Endothelial cell of umbilical vein (primary cell): ENCODE results near the gene ATP5ME. TPM values are rescaled to one million over a fixed set of nuclear protein-coding genes. Genes with fewer than 3 reads are reported as not detected.

Source experiments
- BruUV-seq: library from RNA; stranded (reverse); fragments of 400-500 nt; replicated peaks from 2 replicates; lab custom pipeline; 2021; lab: Mats Ljungman, UMichigan
- CTCF ChIA-PET: fragments of 300-600, 350-600 bp; sonication (Branson Sonifier 250); formaldehyde crosslinking; loops from one replicate; lab custom pipeline; 2021; ENCODE audit warnings: antibody characterized with exemption, inconsistent platforms; lab: Charles Lee
- POLR2A ChIA-PET: fragments of 300-600, 350-600 bp; sonication (Branson Sonifier 250); formaldehyde crosslinking; loops from one replicate; lab custom pipeline; 2021; ENCODE audit warnings: antibody characterized with exemption, inconsistent platforms; lab: Charles Lee
- DNase-seq: peaks from one replicate; pipeline ENCODE4 v3.0.0-alpha.2; 2011; ENCODE audit warnings: low read depth, low spot score
- FAIRE-seq: peaks from 2 replicates; lab custom pipeline; 2011; peaks lifted over from hg19 to GRCh38; lab: Jason Lieb, UNC
- H2AFZ ChIP-seq: 2 replicates; pipeline ENCODE4 v1.6.0; 2012; ENCODE audit warnings: low read depth, low read length, control low read depth, inconsistent platforms
- H3K27ac ChIP-seq: 2 replicates; pipeline ENCODE4 v1.5.1; 2011; ENCODE audit warnings: low read depth, mild to moderate bottlenecking, control low read depth, low read length, moderate library complexity; ENCODE audit not compliant: insufficient read depth
- H3K27me3 ChIP-seq, 2 experiments: 2 replicates each; pipeline versions ENCODE4 v1.6.0 to v1.6.1; 2011; ENCODE audit warnings: low read length in 2 of 2, mixed read lengths in 1 of 2; ENCODE audit not compliant: control insufficient read depth in 2 of 2, insufficient read depth in 2 of 2
- H3K36me3 ChIP-seq, 2 experiments: 2 replicates in 1 of 2; 3 replicates in 1 of 2; pipeline ENCODE4 v1.5.1; 2011; ENCODE audit warnings: low read length in 2 of 2, mild to moderate bottlenecking in 1 of 2, moderate library complexity in 1 of 2; ENCODE audit not compliant: control insufficient read depth in 2 of 2, insufficient read depth in 2 of 2; ENCODE audit errors: extremely low read depth in 1 of 2
- H3K4me1 ChIP-seq: 3 replicates; pipeline ENCODE4 v1.5.1; 2011; ENCODE audit warnings: mild to moderate bottlenecking, low read length; ENCODE audit not compliant: control insufficient read depth, insufficient read depth; ENCODE audit errors: extremely low read depth
- H3K4me2 ChIP-seq: 2 replicates; pipeline ENCODE4 v1.6.1; 2011; ENCODE audit warnings: low read length, control low read depth, mixed read lengths; ENCODE audit not compliant: insufficient read depth
- H3K4me3 ChIP-seq, 3 experiments: fragments of 200-600 bp in 1 of 3; sonication (generic), shearing (Covaris generic) in 1 of 3; replicated peaks in 1 of 3; 2 replicates each; pipeline ENCODE4 v1.5.1; 2011 to 2016; ENCODE audit warnings: control low read depth in 3 of 3, low read length in 3 of 3, mild to moderate bottlenecking in 2 of 3, inconsistent platforms in 1 of 3, low read depth in 1 of 3, moderate library complexity in 1 of 3; ENCODE audit not compliant: insufficient read depth in 1 of 3
- H3K79me2 ChIP-seq: 2 replicates; pipeline ENCODE4 v1.6.0; 2012; ENCODE audit warnings: low read length, inconsistent platforms; ENCODE audit not compliant: control insufficient read depth, insufficient read depth
- H3K9ac ChIP-seq: replicated peaks from 2 replicates; pipeline ENCODE3; 2011; ENCODE audit warnings: low read length, control low read depth; ENCODE audit not compliant: insufficient read depth; ENCODE audit errors: extremely low read depth
- H3K9me1 ChIP-seq: replicated peaks from 3 replicates; pipeline ENCODE4 v1.6.0; 2011; ENCODE audit warnings: mild to moderate bottlenecking, low read length; ENCODE audit not compliant: control insufficient read depth, insufficient read depth; ENCODE audit errors: extremely low read depth
- H3K9me3 ChIP-seq: replicated peaks from 2 replicates; pipeline ENCODE4 v1.5.1; 2012; ENCODE audit warnings: low read length, inconsistent platforms; ENCODE audit not compliant: control insufficient read depth, insufficient read depth
- H4K20me1 ChIP-seq: replicated peaks from 2 replicates; pipeline ENCODE3; 2011; ENCODE audit warnings: mild to moderate bottlenecking, low read length; ENCODE audit not compliant: control insufficient read depth, insufficient read depth; ENCODE audit errors: extremely low read depth
- EZH2 ChIP-seq: IDR thresholded peaks from 2 replicates; pipeline ENCODE4 v1.6.1; 2012; ENCODE audit warnings: borderline replicate concordance, low read depth, mild to moderate bottlenecking, moderate library complexity, low read length, inconsistent platforms; ENCODE audit not compliant: severe bottlenecking
- FOS ChIP-seq: IDR thresholded peaks from 2 replicates; pipeline ENCODE4 v1.6.1; 2011; ENCODE audit warnings: mild to moderate bottlenecking, low read length, moderate library complexity, borderline replicate concordance; ENCODE audit not compliant: insufficient read depth
- GATA2 ChIP-seq: IDR thresholded peaks from 2 replicates; pipeline ENCODE4 v1.7.0; 2011; ENCODE audit warnings: low read depth, mild to moderate bottlenecking, moderate library complexity, mixed read lengths, low read length; ENCODE audit not compliant: insufficient read length, insufficient read depth
- JUN ChIP-seq: IDR thresholded peaks from 2 replicates; pipeline ENCODE4 v1.6.1; 2011; ENCODE audit warnings: borderline replicate concordance, low read depth; ENCODE audit not compliant: insufficient read length, insufficient read depth
- MYC ChIP-seq: IDR thresholded peaks from one replicate; pipeline ENCODE4 v1.6.1; 2011; ENCODE audit warnings: mild to moderate bottlenecking, low read depth, low read length
- POLR2A ChIP-seq: IDR thresholded peaks from 2 replicates; pipeline ENCODE4 v1.6.1; 2012; ENCODE audit warnings: low read depth, mild to moderate bottlenecking, control low read depth, low read length
- POLR2AphosphoS5 ChIP-seq: IDR thresholded peaks from 2 replicates; pipeline ENCODE4 v1.6.1; 2012; ENCODE audit warnings: low read depth, mild to moderate bottlenecking, control low read depth, low read length, moderate library complexity; ENCODE audit not compliant: insufficient read depth
- dilution Hi-C: fragments of 300-500 bp; cut with MboI; formaldehyde crosslinking; loops from one replicate; pipeline ENCODE4 v1.15.0; 2019; ENCODE audit warnings: low sequenced_read_pairs; ENCODE audit not compliant: extremely low pct_ligation_motif_present
- intact Hi-C: fragments of 100-400 bp; cut with micrococcal nuclease; formaldehyde crosslinking; loops from one replicate; pipeline ENCODE4 v1.10.0; 2022
- polyA plus RNA-seq, 4 experiments: library from polyadenylated mRNA; depleted of rRNA in 3 of 4; stranded (reverse) in 3 of 4; unstranded in 1 of 4; fragments of >200 nt; gene quantifications; 2 replicates each; pipeline versions ENCODE4 v1.2.1 to v1.2.3, GENCODE V29; 2011 to 2012; ENCODE audit warnings: missing spikeins in 1 of 4
- total RNA-seq: library from RNA; stranded (reverse); gene quantifications from 2 replicates; pipeline ENCODE4 v1.2.3, GENCODE V29; 2021
- TF ChIP-seq, protein P1 (sequence below), 2 donors: IDR thresholded peaks; 1 replicate in 1 of 2; 2 replicates in 1 of 2; pipeline ENCODE4 v1.5.1; 2011; ENCODE audit warnings: low read length in 2 of 2, mild to moderate bottlenecking in 2 of 2, moderate library complexity in 2 of 2, control low read depth in 1 of 2, inconsistent platforms in 1 of 2, low read depth in 1 of 2; ENCODE audit not compliant: insufficient read depth in 1 of 2; ENCODE audit errors: extremely low read depth in 1 of 2
- TF ChIP-seq, protein P2 (sequence below): IDR thresholded peaks from 2 replicates; pipeline ENCODE4 v1.6.1; 2011; ENCODE audit not compliant: insufficient read depth, insufficient read length

The ATP5ME gene
- total and polyA plus RNA-seq, 2 donors (not counting 3 experiments of a cell fraction or from before 2014, with no cell fraction given) = 303 to 304 TPM

DNA sequence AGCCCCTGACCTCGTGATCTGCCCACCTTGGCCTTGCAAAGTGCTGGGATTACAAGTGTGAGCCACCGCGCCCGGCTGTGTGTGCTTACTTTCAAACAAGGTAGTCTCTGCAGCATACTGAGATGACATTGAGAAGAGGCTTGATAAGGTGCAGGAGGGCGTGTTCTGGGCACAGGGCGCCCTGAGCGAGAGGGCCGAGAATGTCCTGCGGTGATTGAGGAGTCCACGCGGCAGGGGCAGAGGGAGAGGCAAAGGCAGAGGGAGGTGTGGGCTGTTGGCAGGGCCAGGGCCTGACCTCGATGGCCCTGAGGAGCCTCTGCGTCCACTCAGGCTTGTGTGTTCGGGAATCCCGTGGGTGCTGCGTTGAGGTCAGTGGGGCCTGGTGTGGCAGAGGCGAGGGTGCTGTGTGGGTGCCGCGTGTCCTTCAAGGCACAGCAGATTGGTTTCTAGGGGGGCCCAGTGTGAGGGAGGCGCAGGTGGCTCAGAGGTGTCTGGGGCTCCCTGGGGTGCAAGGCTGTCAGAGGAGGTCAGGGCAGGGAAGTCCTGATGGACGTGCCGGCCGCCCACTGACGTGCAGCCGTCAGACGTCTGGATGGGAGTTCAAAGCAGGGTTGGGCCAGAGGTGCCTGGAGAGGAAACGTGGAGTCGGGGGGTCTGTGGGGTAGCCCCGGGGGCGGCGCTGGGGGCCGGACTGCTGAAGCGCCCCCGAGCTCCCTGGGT is 43.7 kb upstream of the ATP5ME start:
- no peak overlapping the region for H3K4me3 ChIP-seq
- no TSS peak for BruUV-seq
- no peak overlapping the region for H3K4me2 ChIP-seq
- intact Hi-C loops (no loop called here), dilution Hi-C loops (no loop called here)
- H3K79me2 ChIP-seq = peaks cover 80% of the 10 kb centered on the region
- TF ChIP-seq POLR2A = no peak
- TF ChIP-seq, protein P1, sequence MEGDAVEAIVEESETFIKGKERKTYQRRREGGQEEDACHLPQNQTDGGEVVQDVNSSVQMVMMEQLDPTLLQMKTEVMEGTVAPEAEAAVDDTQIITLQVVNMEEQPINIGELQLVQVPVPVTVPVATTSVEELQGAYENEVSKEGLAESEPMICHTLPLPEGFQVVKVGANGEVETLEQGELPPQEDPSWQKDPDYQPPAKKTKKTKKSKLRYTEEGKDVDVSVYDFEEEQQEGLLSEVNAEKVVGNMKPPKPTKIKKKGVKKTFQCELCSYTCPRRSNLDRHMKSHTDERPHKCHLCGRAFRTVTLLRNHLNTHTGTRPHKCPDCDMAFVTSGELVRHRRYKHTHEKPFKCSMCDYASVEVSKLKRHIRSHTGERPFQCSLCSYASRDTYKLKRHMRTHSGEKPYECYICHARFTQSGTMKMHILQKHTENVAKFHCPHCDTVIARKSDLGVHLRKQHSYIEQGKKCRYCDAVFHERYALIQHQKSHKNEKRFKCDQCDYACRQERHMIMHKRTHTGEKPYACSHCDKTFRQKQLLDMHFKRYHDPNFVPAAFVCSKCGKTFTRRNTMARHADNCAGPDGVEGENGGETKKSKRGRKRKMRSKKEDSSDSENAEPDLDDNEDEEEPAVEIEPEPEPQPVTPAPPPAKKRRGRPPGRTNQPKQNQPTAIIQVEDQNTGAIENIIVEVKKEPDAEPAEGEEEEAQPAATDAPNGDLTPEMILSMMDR (IDR thresholded peaks at IDR 0.05; ENCODE audit: extremely low read depth in 1 of 2, insufficient read depth in 1 of 2, low read depth in 1 of 2, low read length in 2 of 2) = no peak
- H3K4me1 ChIP-seq = peaks cover 8% of the 10 kb centered on the region
- H3K9ac ChIP-seq = no peak overlapping the region
- FAIRE-seq (no peak), DNase-seq (no peak)
- CTCF ChIA-PET = interaction anchor here (0.7 to 1.0 kb wide), 2 partner anchors 24 to 34 kb away, joined by 3 read pairs; no protein-coding TSS in a partner anchor
- no peaks in the 10 kb centered on the region for H3K9me1 ChIP-seq
- H3K27ac ChIP-seq = no peak overlapping the region
- no peaks in the 10 kb centered on the region for H3K9me3 ChIP-seq
- POLR2A ChIA-PET = no interaction called here
- H4K20me1 ChIP-seq = no peaks in the 10 kb centered on the region
- no peaks in the 10 kb centered on the region for H3K27me3 ChIP-seq
- H2AFZ ChIP-seq = no peak overlapping the region
- H3K36me3 ChIP-seq = peaks cover under 1 to 4% of the 10 kb centered on the region in 2 experiments

DNA sequence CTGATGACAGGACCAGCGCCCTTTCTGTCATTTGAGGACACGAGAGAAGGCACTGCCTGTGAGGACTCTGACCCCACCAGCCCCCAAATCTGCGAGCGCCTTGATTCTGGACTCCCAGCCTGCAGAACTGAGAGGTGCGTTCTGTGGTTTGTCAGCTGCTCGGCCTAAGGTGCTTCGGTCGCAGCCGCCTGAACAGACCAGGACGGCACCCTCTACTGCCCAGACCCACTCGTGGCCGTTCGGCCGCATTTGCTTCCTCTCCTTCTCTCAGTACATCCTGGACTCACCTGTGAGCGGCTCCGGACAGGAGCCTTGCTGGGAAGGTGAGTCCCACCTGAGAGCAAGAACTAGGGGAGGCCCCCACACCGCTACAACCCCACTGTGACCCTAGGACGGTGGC is 40.0 kb upstream of the ATP5ME start:
- no TSS peak for BruUV-seq
- no peak for FAIRE-seq
- POLR2A ChIA-PET = no interaction called here

More for the DNA sequence above, 40.0 kb upstream of the ATP5ME start:
- TF ChIP-seq MYC = no peak
- TF ChIP-seq, protein P2, sequence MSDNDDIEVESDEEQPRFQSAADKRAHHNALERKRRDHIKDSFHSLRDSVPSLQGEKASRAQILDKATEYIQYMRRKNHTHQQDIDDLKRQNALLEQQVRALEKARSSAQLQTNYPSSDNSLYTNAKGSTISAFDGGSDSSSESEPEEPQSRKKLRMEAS = no peak
- TF ChIP-seq, protein P1 (IDR thresholded peaks at IDR 0.05; ENCODE audit: extremely low read depth in 1 of 2, insufficient read depth in 1 of 2, low read depth in 1 of 2, low read length in 2 of 2) = no peak
- TF ChIP-seq JUN = no peak
- no peak for TF ChIP-seq POLR2A
- TF ChIP-seq POLR2AphosphoS5 = no peak
- no peak for TF ChIP-seq FOS
- TF ChIP-seq EZH2 = no peak
- TF ChIP-seq GATA2 = no peak
- Histone ChIP-seq H3K4me2 (no peak overlapping the region), H3K79me2 (peaks cover 82% of the 10 kb centered on the region), H3K9ac (no peak overlapping the region), H3K27me3 (no peaks in the 10 kb centered on the region), H3K36me3 (peaks cover 0 to 9% of the 10 kb centered on the region in 2 experiments), H3K27ac (no peak overlapping the region), H2AFZ (no peak overlapping the region), H4K20me1 (peaks cover 8% of the 10 kb centered on the region), H3K9me1 (no peaks in the 10 kb centered on the region), H3K4me1 (no peaks in the 10 kb centered on the region), H3K9me3 (no peaks in the 10 kb centered on the region), H3K4me3 (no peak overlapping the region)
- dilution Hi-C loops (no loop called here), intact Hi-C loops (no loop called here)
- CTCF ChIA-PET = no interaction called here
- no peak for DNase-seq
